B cell (primary cell): ENCODE results near the gene LCN10. TPM values are rescaled to one million over a fixed set of nuclear protein-coding genes. Genes with fewer than 3 reads are reported as not detected.

Source experiments
- ATAC-seq: fragments of 200-7000 bp; cut with Tn5 transposase; one replicate; pipeline ENCODE4 v1.10.0; 2021; ENCODE audit warnings: low read depth, mild to moderate bottlenecking, moderate number of reproducible peaks, moderate library complexity
- CTCF ChIA-PET: fragments of 350-600 bp; sonication (Branson Sonifier 250); formaldehyde crosslinking; loops from one replicate; lab custom pipeline; 2021; ENCODE audit warnings: antibody characterized with exemption, inconsistent platforms; lab: Charles Lee
- POLR2A ChIA-PET: fragments of 350-600 bp; sonication (Branson Sonifier 250); formaldehyde crosslinking; loops from one replicate; lab custom pipeline; 2021; ENCODE audit warnings: antibody characterized with exemption; lab: Charles Lee
- DNase-seq: peaks from one replicate; pipeline ENCODE4 v3.0.0; 2013
- H2AFZ ChIP-seq: 2 replicates; pipeline ENCODE4 v1.6.1; 2012; ENCODE audit warnings: mild to moderate bottlenecking, low read depth, low read length; ENCODE audit not compliant: insufficient read depth, poor library complexity, severe bottlenecking
- H3K27ac ChIP-seq, 2 donors: 1 replicate in 1 of 2; 2 replicates in 1 of 2; pipeline ENCODE4 v1.5.1; 2012 to 2013; ENCODE audit warnings: low read length in 2 of 2, mild to moderate bottlenecking in 2 of 2, moderate library complexity in 1 of 2
- H3K27me3 ChIP-seq, 4 experiments: fragments of 200-600 bp in 1 of 4; sonication (generic) in 1 of 4; replicated peaks in 1 of 4; 1 replicate in 2 of 4; 2 replicates in 2 of 4; pipeline versions ENCODE4 v1.6.1 to v1.7.0; 2013 to 2016; ENCODE audit warnings: low read length in 3 of 4, mild to moderate bottlenecking in 2 of 4, mixed read lengths in 1 of 4, moderate library complexity in 1 of 4; ENCODE audit not compliant: insufficient read depth in 4 of 4, control insufficient read depth in 3 of 4; ENCODE audit errors: control extremely low read depth in 1 of 4
- H3K36me3 ChIP-seq, 2 experiments: replicated peaks in 1 of 2; 1 replicate in 1 of 2; 2 replicates in 1 of 2; pipeline versions ENCODE4 v1.6.1 to v1.7.1; 2013; ENCODE audit warnings: low read length in 1 of 2; ENCODE audit not compliant: insufficient read depth in 2 of 2, control insufficient read depth in 1 of 2; ENCODE audit errors: control extremely low read depth in 1 of 2, extremely low read depth in 1 of 2
- H3K4me1 ChIP-seq, 2 donors: fragments of 200-600 bp in 1 of 2; sonication (generic) in 1 of 2; 1 replicate in 1 of 2; 2 replicates in 1 of 2; pipeline versions ENCODE4 v1.5.1 to v1.6.1; 2013 to 2017; ENCODE audit warnings: low read length in 2 of 2; ENCODE audit not compliant: control insufficient read depth in 2 of 2, insufficient read depth in 2 of 2
- H3K4me2 ChIP-seq: replicated peaks from 2 replicates; pipeline ENCODE3; 2012; ENCODE audit warnings: mild to moderate bottlenecking, low read depth, low read length; ENCODE audit not compliant: poor library complexity, severe bottlenecking
- H3K4me3 ChIP-seq, 5 experiments: fragments of 200-600 bp in 1 of 5; sonication (generic) in 1 of 5; 1 replicate in 3 of 5; 2 replicates in 2 of 5; pipeline versions ENCODE4 v1.5.1 to v1.7.0; 2011 to 2016; ENCODE audit warnings: low read length in 4 of 5, mild to moderate bottlenecking in 4 of 5, low read depth in 2 of 5, control low read depth in 1 of 5, moderate library complexity in 1 of 5; ENCODE audit not compliant: insufficient read depth in 1 of 5; ENCODE audit errors: control extremely low read depth in 1 of 5, extremely low read depth in 1 of 5
- H3K79me2 ChIP-seq: fragments of 200-600 bp; sonication (generic); one replicate; pipeline ENCODE4 v1.6.0; 2016; ENCODE audit warnings: low read length; ENCODE audit not compliant: control insufficient read depth, insufficient read depth
- H3K9ac ChIP-seq: fragments of 200-600 bp; sonication (generic); 2 replicates; pipeline ENCODE4 v1.6.1; 2017; ENCODE audit warnings: mild to moderate bottlenecking, low read length, moderate library complexity
- H3K9me3 ChIP-seq, 3 donors: one replicate each; pipeline versions ENCODE4 v1.6.1 to v1.7.1; 2013; ENCODE audit warnings: low read length in 2 of 3; ENCODE audit not compliant: control insufficient read depth in 2 of 3, insufficient read depth in 1 of 3; ENCODE audit errors: control extremely low read depth in 1 of 3
- H4K20me1 ChIP-seq: 2 replicates; pipeline ENCODE4 v1.6.0; 2012; ENCODE audit warnings: mild to moderate bottlenecking, low read length; ENCODE audit not compliant: insufficient read depth, control insufficient read depth, poor library complexity, severe bottlenecking
- H3K27ac Mint-ChIP-seq: one replicate; pipeline ENCODE4 v1.8.0; 2021; ENCODE audit warnings: mixed read lengths
- H3K27me3 Mint-ChIP-seq: one replicate; pipeline ENCODE4 v1.8.0; 2021; ENCODE audit warnings: mixed read lengths
- H3K4me1 Mint-ChIP-seq: one replicate; pipeline ENCODE4 v1.8.0; 2021; ENCODE audit warnings: mixed read lengths
- H3K4me3 Mint-ChIP-seq: one replicate; pipeline ENCODE4 v1.8.0; 2021; ENCODE audit warnings: mixed read lengths
- H3K9me3 Mint-ChIP-seq: one replicate; pipeline ENCODE4 v1.8.0; 2022; ENCODE audit warnings: mixed read lengths; ENCODE audit not compliant: insufficient read depth
- EZH2 ChIP-seq: IDR thresholded peaks from 2 replicates; pipeline ENCODE4 v1.6.1; 2012; ENCODE audit warnings: borderline replicate concordance, low read depth, mild to moderate bottlenecking, moderate library complexity, low read length; ENCODE audit not compliant: insufficient read depth, poor library complexity, severe bottlenecking
- WGBS: methylation state at CpG from one replicate; pipeline ENCODE4 v1.1.5; 2013; ENCODE audit warnings: missing lambda C conversion rate; ENCODE audit not compliant: insufficient coverage; 5-methylcytosine and 5-hydroxymethylcytosine counted together
- intact Hi-C: fragments of 100-400 bp; cut with micrococcal nuclease; formaldehyde crosslinking; loops from one replicate; pipeline ENCODE4 v1.10.0; 2022
- polyA plus RNA-seq: library from polyadenylated mRNA; depleted of rRNA; stranded (reverse); fragments of >200 nt; gene quantifications from 2 replicates; pipeline ENCODE4 v1.2.3, GENCODE V29; 2012
- total RNA-seq, 2 donors: library from RNA; stranded (reverse); fragments of 120-200 nt in 1 of 2; gene quantifications; 1 replicate in 1 of 2; 2 replicates in 1 of 2; pipeline versions ENCODE4 v1.2.3 to v1.2.4, GENCODE V29; 2013 to 2022
- TF ChIP-seq, protein P1 (sequence below): fragments of 200-600 bp; IDR thresholded peaks from one replicate; pipeline ENCODE4 v1.8.0; 2022; ENCODE audit warnings: antibody characterized with exemption, mild to moderate bottlenecking

LCN10 gene
- total and polyA plus RNA-seq, 2 donors (not counting 1 experiment from before 2014, with no cell fraction given): 76.3 to 93.0 TPM

DNA sequence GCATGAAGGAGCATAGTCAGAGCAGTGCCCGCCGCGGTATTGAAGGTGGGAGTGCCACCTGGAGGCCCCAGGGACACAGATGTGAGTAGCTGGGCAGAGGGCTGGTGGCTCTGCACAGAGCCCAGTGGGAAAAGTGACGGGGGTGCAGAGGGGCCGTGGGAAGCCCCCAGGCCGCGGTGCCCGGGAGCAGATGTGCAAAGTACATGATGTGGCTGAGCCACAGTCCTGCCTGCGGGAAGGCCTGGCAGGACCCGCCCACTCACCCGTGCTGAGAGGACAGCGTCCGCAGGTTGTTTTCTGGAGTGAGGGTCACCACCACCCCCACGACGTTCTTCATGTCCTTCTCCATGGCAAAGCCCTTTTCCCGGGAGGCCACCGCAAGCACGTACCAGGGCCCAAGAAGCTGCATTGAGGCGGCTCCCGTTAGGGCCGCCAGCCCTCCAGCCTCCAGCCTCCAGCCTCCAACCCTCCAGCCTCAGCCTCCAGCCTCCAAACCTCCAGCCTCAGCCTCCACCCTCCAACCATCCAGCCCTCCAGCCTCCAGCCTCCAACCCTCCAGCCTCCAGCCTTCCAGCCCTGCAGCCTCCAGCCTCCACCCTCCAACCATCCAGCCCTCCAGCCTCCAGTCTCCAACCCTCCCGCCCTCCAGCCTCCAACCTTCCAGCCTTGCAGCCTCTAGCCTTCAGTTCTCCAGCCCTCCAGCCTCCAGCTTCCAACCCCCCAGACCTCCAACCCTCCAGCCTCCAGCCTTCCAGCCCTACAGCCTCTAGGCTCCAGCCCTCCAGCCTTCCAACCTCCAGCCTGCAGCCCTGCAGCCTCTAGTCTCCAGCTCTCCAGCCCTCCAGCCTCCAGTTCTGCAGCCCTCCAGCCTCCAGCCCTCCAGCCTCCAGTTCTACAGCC lies 4.7 kb upstream of the LCN10 start:
- TF ChIP-seq, protein P1, sequence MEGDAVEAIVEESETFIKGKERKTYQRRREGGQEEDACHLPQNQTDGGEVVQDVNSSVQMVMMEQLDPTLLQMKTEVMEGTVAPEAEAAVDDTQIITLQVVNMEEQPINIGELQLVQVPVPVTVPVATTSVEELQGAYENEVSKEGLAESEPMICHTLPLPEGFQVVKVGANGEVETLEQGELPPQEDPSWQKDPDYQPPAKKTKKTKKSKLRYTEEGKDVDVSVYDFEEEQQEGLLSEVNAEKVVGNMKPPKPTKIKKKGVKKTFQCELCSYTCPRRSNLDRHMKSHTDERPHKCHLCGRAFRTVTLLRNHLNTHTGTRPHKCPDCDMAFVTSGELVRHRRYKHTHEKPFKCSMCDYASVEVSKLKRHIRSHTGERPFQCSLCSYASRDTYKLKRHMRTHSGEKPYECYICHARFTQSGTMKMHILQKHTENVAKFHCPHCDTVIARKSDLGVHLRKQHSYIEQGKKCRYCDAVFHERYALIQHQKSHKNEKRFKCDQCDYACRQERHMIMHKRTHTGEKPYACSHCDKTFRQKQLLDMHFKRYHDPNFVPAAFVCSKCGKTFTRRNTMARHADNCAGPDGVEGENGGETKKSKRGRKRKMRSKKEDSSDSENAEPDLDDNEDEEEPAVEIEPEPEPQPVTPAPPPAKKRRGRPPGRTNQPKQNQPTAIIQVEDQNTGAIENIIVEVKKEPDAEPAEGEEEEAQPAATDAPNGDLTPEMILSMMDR: no peak
- no peak for TF ChIP-seq EZH2
- ChIA-PET POLR2A (interaction anchor here (0.5 to 5.9 kb wide), 3 partner anchors 19 to 47 kb away, joined by 4 to 60 read pairs (median 4); no protein-coding TSS in a partner anchor), CTCF (interaction anchor here (0.6 to 4.3 kb wide), 3 partner anchors 10 to 45 kb away, joined by 4 to 47 read pairs (median 25); partner anchors contain the start of gene LCN8)
- intact Hi-C loops: no loop called here
- no peak for DNase-seq
- peaks cover 4 to 19% (median 15%) of the 10 kb centered on the region in 3 donors for H3K9me3 ChIP-seq
- H3K27me3 ChIP-seq: no peaks in the 10 kb centered on the region
- no peak overlapping the region for H3K4me3 Mint-ChIP-seq
- peaks cover 2% of the 10 kb centered on the region for H3K9me3 Mint-ChIP-seq
- no peak overlapping the region for H2AFZ ChIP-seq
- H4K20me1 ChIP-seq: no peaks in the 10 kb centered on the region
- 67% methylated on average over 19 of the region's 22 CpGs for WGBS
- H3K27me3 Mint-ChIP-seq: no peaks in the 10 kb centered on the region
- no peak for ATAC-seq
- no peak overlapping the region for H3K4me2 ChIP-seq
- no peaks in the 10 kb centered on the region for H3K36me3 ChIP-seq
- peaks cover 10% of the 10 kb centered on the region for H3K79me2 ChIP-seq
- peak overlapping the region; percentile 96 for H3K27ac Mint-ChIP-seq
- H3K4me3 ChIP-seq: no peak overlapping the region
- H3K4me1 Mint-ChIP-seq: peaks cover 68% of the 10 kb centered on the region
- H3K27ac ChIP-seq: no peak overlapping the region
- H3K9ac ChIP-seq: no peak overlapping the region
- peaks cover 41 to 65% of the 10 kb centered on the region in 2 donors for H3K4me1 ChIP-seq

DNA sequence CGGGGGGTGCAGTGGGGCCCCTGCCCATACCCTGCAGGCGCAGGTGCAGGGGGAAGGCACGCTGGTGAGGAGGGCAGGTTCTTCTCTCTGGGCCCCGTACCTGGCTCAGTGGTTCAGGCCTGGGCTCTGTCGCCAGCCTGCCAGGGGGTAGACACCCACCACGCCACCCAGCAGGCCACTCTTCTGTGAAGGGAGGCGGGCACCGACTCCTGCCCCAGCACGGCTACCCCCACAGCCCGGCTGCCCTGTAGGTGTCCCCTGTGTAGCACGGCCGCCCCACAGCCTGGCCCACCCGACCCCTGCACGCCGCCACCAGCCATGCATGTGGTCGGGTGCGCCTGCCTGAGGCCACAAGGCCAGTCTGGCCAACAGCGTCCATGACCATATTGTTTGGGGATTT lies 3.9 kb upstream of the LCN10 start:
- no peaks in the 10 kb centered on the region for H3K9me3 Mint-ChIP-seq
- peaks cover 4 to 12% (median 7%) of the 10 kb centered on the region in 3 donors for H3K9me3 ChIP-seq
- H3K36me3 ChIP-seq: no peaks in the 10 kb centered on the region
- no peak for DNase-seq
- H3K4me1 Mint-ChIP-seq: peaks cover 70% of the 10 kb centered on the region
- no peaks in the 10 kb centered on the region for H3K27me3 ChIP-seq
- peak overlapping the region; percentile 81 for H3K27ac Mint-ChIP-seq
- no peak for ATAC-seq
- no peak overlapping the region for H3K4me2 ChIP-seq
- H3K27me3 Mint-ChIP-seq: no peaks in the 10 kb centered on the region
- POLR2A ChIA-PET: interaction anchor here (0.9 to 5.9 kb wide), 2 partner anchors 18 to 19 kb away, joined by 5 to 60 read pairs; no protein-coding TSS in a partner anchor
- no peaks in the 10 kb centered on the region for H4K20me1 ChIP-seq
- intact Hi-C loops: no loop called here
- no peak overlapping the region for H3K4me3 ChIP-seq
- no peak overlapping the region for H3K4me3 Mint-ChIP-seq
- H3K9ac ChIP-seq: no peak overlapping the region
- H2AFZ ChIP-seq: no peak overlapping the region
- H3K4me1 ChIP-seq: peaks cover 41 to 73% of the 10 kb centered on the region in 2 donors
- CTCF ChIA-PET: interaction anchor here (1.6 kb wide), 1 partner anchor 11 kb away, joined by 5 read pairs; the partner anchor contains the start of gene LCN8
- no peak overlapping the region for H3K27ac ChIP-seq
- peaks cover 18% of the 10 kb centered on the region for H3K79me2 ChIP-seq
- 88% methylated on average over 11 of the region's 18 CpGs for WGBS
- no peak for TF ChIP-seq EZH2
- TF ChIP-seq, protein P1: no peak
